NCI-H226 (cell line): ENCODE data around the gene KCNAB1.
"Not testable (repeated sequence)": the region's sequence is repeated elsewhere in the genome, so short reads cannot be mapped to it uniquely, and the experiment has no call there.

ENCODE experiments used
- DNase-seq: peaks from one replicate; pipeline ENCODE4 v3.0.0-alpha.2; 2015

Gene KCNAB1

GRCh38 chr3:156551261-156551660, 430.9 kb downstream of the KCNAB1 start:
- peak; percentile 11 for DNase-seq

- peak; percentile 84 for DNase-seq
Measured at GRCh38 chr3:156551746-156552145, 431.4 kb downstream of the KCNAB1 start.

GRCh38 chr3:156552973-156553372, 432.6 kb downstream of the KCNAB1 start:
- DNase-seq, result no peak

- peak; percentile 44 for DNase-seq
Measured at GRCh38 chr3:156553705-156554356, 433.5 kb downstream of the KCNAB1 start.

GRCh38 chr3:156554515-156554841, 434.1 kb downstream of the KCNAB1 start:
- no peak for DNase-seq

GRCh38 chr3:156554842-156555687, 434.7 kb downstream of the KCNAB1 start, which contains the start of gene SSR3:
Gene SSR3, minus strand, starts transcription at chr3:156555117. Its CDS starts 28 bp downstream, at chr3:156555089.
- peak; percentile 99 for DNase-seq

GRCh38 chr3:156558389-156558788, 438.0 kb downstream of the KCNAB1 start:
- no peak for DNase-seq

- no peak for DNase-seq
Measured at GRCh38 chr3:156559321-156559720, 438.9 kb downstream of the KCNAB1 start.

GRCh38 chr3:156561533-156561932, 441.2 kb downstream of the KCNAB1 start:
- DNase-seq, result no peak

- DNase-seq, result not testable (repeated sequence)
Measured at GRCh38 chr3:156562486-156562885, 442.1 kb downstream of the KCNAB1 start.

GRCh38 chr3:156563900-156564682, 443.7 kb downstream of the KCNAB1 start:
- DNase-seq, result no peak

GRCh38 chr3:156569016-156569415, 448.6 kb downstream of the KCNAB1 start:
- not testable (repeated sequence) for DNase-seq

GRCh38 chr3:156569881-156570280, 449.5 kb downstream of the KCNAB1 start:
- DNase-seq, result not testable (repeated sequence)

- no peak for DNase-seq
Measured at GRCh38 chr3:156575641-156576040, 455.3 kb downstream of the KCNAB1 start.

GRCh38 chr3:156576051-156576450, 455.7 kb downstream of the KCNAB1 start:
- DNase-seq, result no peak

- no peak for DNase-seq
Measured at GRCh38 chr3:156576651-156577348, 456.4 kb downstream of the KCNAB1 start.

- DNase-seq, result peak; percentile 36
Measured at GRCh38 chr3:156577736-156578135, 457.4 kb downstream of the KCNAB1 start.

GRCh38 chr3:156579427-156579851, 459.1 kb downstream of the KCNAB1 start:
- no peak for DNase-seq

- DNase-seq, result no peak
Measured at GRCh38 chr3:156581033-156581432, 460.7 kb downstream of the KCNAB1 start.

- no peak for DNase-seq
Measured at GRCh38 chr3:156581954-156582353, 461.6 kb downstream of the KCNAB1 start.

- DNase-seq, result no peak
Measured at GRCh38 chr3:156582532-156583183, 462.3 kb downstream of the KCNAB1 start.

GRCh38 chr3:156583469-156583868, 463.1 kb downstream of the KCNAB1 start:
- no peak for DNase-seq
